Measurements from ENCODE around the gene SEC22B. TPM values are rescaled to one million over a fixed set of nuclear protein-coding genes. Genes with fewer than 3 reads are reported as not detected.
"Not testable (repeated sequence)": the region's sequence is repeated elsewhere in the genome, so short reads cannot be mapped to it uniquely, and the experiment has no call there.

The SEC22B gene
- 15.7 and 17.9 TPM in 2 replicates for total RNA-seq

GRCh38 chr1:120176092-120176855 is at the start of gene SEC22B:
SEC22B (minus strand) TSS chr1:120176520; CDS start chr1:120176381, 139 bp downstream.
- peak; percentile 93 to 94 for DNase-seq (ENCODE audit: low read depth in 2 of 2)

GRCh38 chr1:120217933-120218332 is 41.6 kb upstream of the SEC22B start:
- DNase-seq (ENCODE audit: low read depth in 2 of 2) = not testable (repeated sequence)

- DNase-seq (ENCODE audit: low read depth in 2 of 2) = peak in 1 of 2 donors; percentile 0
These were observed 41.0 kb upstream of the SEC22B start for GRCh38 chr1:120217175-120217929.

- not testable (repeated sequence) for DNase-seq (ENCODE audit: low read depth in 2 of 2)
These were observed 37.3 kb upstream of the SEC22B start for GRCh38 chr1:120213606-120214005.

GRCh38 chr1:120210754-120211153 is 34.4 kb upstream of the SEC22B start:
- not testable (repeated sequence) for DNase-seq (ENCODE audit: low read depth in 2 of 2)

GRCh38 chr1:120196863-120197775 is 20.8 kb upstream of the SEC22B start:
- not testable (repeated sequence) for DNase-seq (ENCODE audit: low read depth in 2 of 2)

GRCh38 chr1:120188626-120189025 is 12.3 kb upstream of the SEC22B start:
- not testable (repeated sequence) for DNase-seq (ENCODE audit: low read depth in 2 of 2)

- DNase-seq (ENCODE audit: low read depth in 2 of 2) = not testable (repeated sequence)
These were observed 5.9 kb upstream of the SEC22B start for GRCh38 chr1:120182176-120182707.

- DNase-seq (ENCODE audit: low read depth in 2 of 2) = peak in 1 of 2 donors; percentile 63
These were observed 3.7 kb upstream of the SEC22B start for GRCh38 chr1:120179811-120180690.

- DNase-seq (ENCODE audit: low read depth in 2 of 2) = peak in 1 of 2 donors; percentile 27
These were observed 2.8 kb upstream of the SEC22B start for GRCh38 chr1:120178799-120179756.

GRCh38 chr1:120178058-120178457 is 1.7 kb upstream of the SEC22B start:
- DNase-seq (ENCODE audit: low read depth in 2 of 2) = not testable (repeated sequence)

- peak in 1 of 2 donors; percentile 25 for DNase-seq (ENCODE audit: low read depth in 2 of 2)
These were observed 632 bp downstream of the SEC22B start for GRCh38 chr1:120175688-120176087.

GRCh38 chr1:120164761-120165160 is 11.6 kb downstream of the SEC22B start:
- DNase-seq (ENCODE audit: low read depth in 2 of 2) = not testable (repeated sequence)

- not testable (repeated sequence) for DNase-seq (ENCODE audit: low read depth in 2 of 2)
These were observed 14.3 kb downstream of the SEC22B start for GRCh38 chr1:120162015-120162414.

GRCh38 chr1:120158495-120158894 is 17.8 kb downstream of the SEC22B start:
- not testable (repeated sequence) for DNase-seq (ENCODE audit: low read depth in 2 of 2)

- DNase-seq (ENCODE audit: low read depth in 2 of 2) = not testable (repeated sequence)
These were observed 18.2 kb downstream of the SEC22B start for GRCh38 chr1:120158086-120158485.

GRCh38 chr1:120150138-120150822 is 26.0 kb downstream of the SEC22B start:
- not testable (repeated sequence) for DNase-seq (ENCODE audit: low read depth in 2 of 2)

- not testable (repeated sequence) for DNase-seq (ENCODE audit: low read depth in 2 of 2)
These were observed 26.8 kb downstream of the SEC22B start for GRCh38 chr1:120149420-120150059.
